Measurements from ENCODE around the gene GDAP1L1.

DNA sequence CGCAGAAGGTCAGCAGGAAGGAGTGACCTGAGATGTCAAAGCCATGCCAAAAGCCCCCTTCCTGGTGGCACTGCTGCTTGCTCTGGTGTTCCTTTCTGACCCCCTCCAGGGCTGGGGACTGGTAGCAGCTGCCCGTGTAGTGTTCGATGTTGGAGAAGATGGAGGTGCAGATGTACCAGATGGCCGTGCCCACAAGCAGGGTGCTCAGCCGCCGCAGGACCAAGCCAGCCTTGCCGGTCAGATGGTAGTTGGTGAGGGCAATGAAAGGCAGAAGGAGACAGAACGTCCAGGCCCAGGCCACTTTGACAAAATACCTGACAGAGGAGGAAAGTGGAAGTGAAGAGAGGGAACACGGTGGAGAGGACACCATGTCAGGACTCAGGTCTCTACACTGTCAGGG, 59.8 kb downstream of the GDAP1L1 start:
- TF ChIP-seq CTCF (IDR thresholded peaks at IDR 0.05): no peak
- TF ChIP-seq POLR2A (IDR thresholded peaks at IDR 0.05): no peak

Measured in right lobe of liver (tissue), 4 donors.